Lung (tissue), 12 donors: ENCODE results near the gene ADH1A. TPM values are rescaled to one million over a fixed set of nuclear protein-coding genes. Genes with fewer than 3 reads are reported as not detected.

Experiments
- ATAC-seq: fragments of 200-7000 bp; cut with Tn5 transposase; one replicate; pipeline ENCODE4 v1.9.1; 2020; ENCODE audit warnings: moderate number of reproducible peaks; ENCODE audit not compliant: insufficient read depth, low FRiP score
- DNase-seq, 3 donors: peaks; one replicate each; pipeline ENCODE4 v3.0.0-alpha.2; 2013 to 2017
- H3K27ac ChIP-seq, 2 donors: one replicate each; pipeline ENCODE4 v1.5.1; 2013; ENCODE audit warnings: mild to moderate bottlenecking in 2 of 2, moderate library complexity in 2 of 2, control low read depth in 1 of 2, inconsistent platforms in 1 of 2, low read depth in 1 of 2, low read length in 1 of 2
- H3K27me3 ChIP-seq, 3 donors: one replicate each; pipeline ENCODE4 v1.5.1; 2013; ENCODE audit warnings: low read length in 2 of 3; ENCODE audit not compliant: control insufficient read depth in 3 of 3, insufficient read depth in 3 of 3
- H3K36me3 ChIP-seq, 4 donors: one replicate each; pipeline ENCODE4 v1.5.1; 2013; ENCODE audit warnings: low read length in 4 of 4, mild to moderate bottlenecking in 1 of 4, moderate library complexity in 1 of 4; ENCODE audit not compliant: control insufficient read depth in 4 of 4, insufficient read depth in 4 of 4
- H3K4me1 ChIP-seq, 5 donors: one replicate each; pipeline ENCODE4 v1.5.1; 2013; ENCODE audit warnings: low read length in 5 of 5, mild to moderate bottlenecking in 2 of 5, moderate library complexity in 1 of 5; ENCODE audit not compliant: control insufficient read depth in 5 of 5, insufficient read depth in 5 of 5
- H3K4me3 ChIP-seq: one replicate; pipeline ENCODE4 v1.5.1; 2013; ENCODE audit warnings: mild to moderate bottlenecking, control low read depth, moderate library complexity
- H3K9ac ChIP-seq, 2 donors: one replicate each; pipeline ENCODE4 v1.5.1; 2013; ENCODE audit warnings: low read length in 2 of 2, control low read depth in 1 of 2; ENCODE audit not compliant: insufficient read depth in 1 of 2
- H3K9me3 ChIP-seq, 4 donors: one replicate each; pipeline ENCODE4 v1.5.1; 2013; ENCODE audit warnings: low read length in 3 of 4, mild to moderate bottlenecking in 1 of 4, moderate library complexity in 1 of 4; ENCODE audit not compliant: control insufficient read depth in 4 of 4, insufficient read depth in 3 of 4
- CTCF ChIP-seq: IDR thresholded peaks from 2 replicates; pipeline ENCODE4 v1.5.1; 2012; ENCODE audit warnings: mild to moderate bottlenecking; ENCODE audit errors: control extremely low read depth, extremely low read depth
- WGBS, 2 donors: extraction: QIAGEN DNeasy Blood & Tissue Kit; methylation state at CpG; one replicate each; pipeline ENCODE4 v1.1.7; 2013; 5-methylcytosine and 5-hydroxymethylcytosine counted together
- polyA plus RNA-seq, 2 donors: library from polyadenylated mRNA; stranded (reverse); fragments of 200-250 nt; gene quantifications; one replicate each; pipeline ENCODE4 v1.2.1, GENCODE V29; 2013
- total RNA-seq, 2 donors: library from RNA; depleted of rRNA in 1 of 2; stranded (reverse); fragments of >200 nt in 1 of 2; gene quantifications; one replicate each; pipeline ENCODE4 v1.2.1, GENCODE V29; 2014 to 2021
- donor health status: control.
- donor health status: control.
- donor health status: Bipolar disorder and iron deficiency.
- donor health status: healthy.
- donor health status: DM: yes; HTN: yes; CAD: no.

The ADH1A gene
- total and polyA plus RNA-seq, 4 donors = 0.06 to 1.4 (median 0.23) TPM; not detected in 1

- 84 to 89% methylated on average over 2 of the region's 2 CpGs for WGBS, 2 donors
- no peaks in the 10 kb centered on the region for H3K27me3 ChIP-seq
- no peaks in the 10 kb centered on the region for H3K36me3 ChIP-seq
- H3K4me3 ChIP-seq = no peak overlapping the region
- TF ChIP-seq CTCF = no peak
- H3K9me3 ChIP-seq = no peaks in the 10 kb centered on the region
- H3K4me1 ChIP-seq = peaks cover 0 to 19% (median 0%) of the 10 kb centered on the region in 5 donors
- DNase-seq (no peak), ATAC-seq (no peak)
- no peak overlapping the region for H3K9ac ChIP-seq
- H3K27ac ChIP-seq = no peak overlapping the region
Observed at GRCh38 chr4:99282731-99283130, 8.1 kb downstream of the ADH1A start.

GRCh38 chr4:99281261-99281660 lies 9.5 kb downstream of the ADH1A start:
- ATAC-seq (no peak), DNase-seq (no peak)
- peaks cover 0 to 25% (median 0%) of the 10 kb centered on the region in 5 donors for H3K4me1 ChIP-seq
- no peaks in the 10 kb centered on the region for H3K9me3 ChIP-seq
- WGBS, 2 donors = 93 to 98% methylated on average over 5 of the region's 5 CpGs
- no peak overlapping the region for H3K4me3 ChIP-seq
- no peak overlapping the region for H3K27ac ChIP-seq
- TF ChIP-seq CTCF = no peak
- H3K36me3 ChIP-seq = no peaks in the 10 kb centered on the region
- no peak overlapping the region for H3K9ac ChIP-seq
- H3K27me3 ChIP-seq = no peaks in the 10 kb centered on the region

GRCh38 chr4:99276417-99276816 lies 14.4 kb downstream of the ADH1A start:
- peak; percentile 49 to 97 (median 96) for DNase-seq

More at GRCh38 chr4:99276417-99276816, 14.4 kb downstream of the ADH1A start:
- Histone ChIP-seq H3K27me3 (no peaks in the 10 kb centered on the region), H3K4me1 (peaks cover 0 to 31% (median 3%) of the 10 kb centered on the region in 5 donors), H3K9ac (no peak overlapping the region), H3K36me3 (no peaks in the 10 kb centered on the region), H3K27ac (no peak overlapping the region), H3K4me3 (no peak overlapping the region), H3K9me3 (no peaks in the 10 kb centered on the region)
- ATAC-seq = no peak
- 73 to 85% methylated on average over 2 of the region's 2 CpGs for WGBS, 2 donors
- TF ChIP-seq CTCF = no peak
